Measurements from ENCODE around the gene MRGPRG. TPM values are rescaled to one million over a fixed set of nuclear protein-coding genes. Genes with fewer than 3 reads are reported as not detected.

MRGPRG gene
- polyA plus RNA-seq, 1 donor from 2014 or later: not detected

GRCh38 chr11:3181725-3182461, 36.7 kb downstream of the MRGPRG start:
- Histone ChIP-seq H3K9ac (ENCODE audit: low read length) (no peak overlapping the region), H3K4me2 (ENCODE audit: low read length) (no peak overlapping the region), H3K79me2 (replicated peaks; ENCODE audit: insufficient read depth, low read length) (no peaks in the 10 kb centered on the region), H3K9me3 (ENCODE audit: low read length) (no peaks in the 10 kb centered on the region), H3K9me2 (ENCODE audit: insufficient read depth, low read length) (no peaks in the 10 kb centered on the region), H3F3A (ENCODE audit: insufficient read depth, low read length, poor library complexity, severe bottlenecking) (no peaks in the 10 kb centered on the region), H4K20me1 (ENCODE audit: insufficient read depth) (no peaks in the 10 kb centered on the region), H3K27ac (ENCODE audit: low read length) (no peak overlapping the region), H3K36me3 (ENCODE audit: insufficient read depth, low read length) (no peaks in the 10 kb centered on the region), H3K27me3 (ENCODE audit: insufficient read depth, low read depth, low read length) (no peaks in the 10 kb centered on the region), H2AFZ (ENCODE audit: low read depth, low read length) (no peak overlapping the region), H3K4me3 (ENCODE audit: low read length) (no peak overlapping the region)
- no peak for TF ChIP-seq EP300 (conservative IDR thresholded peaks at IDR 0.05; ENCODE audit: poor library complexity, severe bottlenecking)
- TF ChIP-seq SMC3 (conservative IDR thresholded peaks at IDR 0.05; ENCODE audit: poor library complexity): no peak
- no peak for TF ChIP-seq CTCF (IDR thresholded peaks at IDR 0.05; ENCODE audit: poor library complexity, severe bottlenecking)
- TF ChIP-seq POLR2AphosphoS5 (IDR thresholded peaks at IDR 0.05): no peak
- no peak for TF ChIP-seq REST (IDR thresholded peaks at IDR 0.05; ENCODE audit: borderline replicate concordance)
- no peak for TF ChIP-seq TAF1 (IDR thresholded peaks at IDR 0.05; ENCODE audit: low read depth)
- TF ChIP-seq MXI1 (conservative IDR thresholded peaks at IDR 0.05; ENCODE audit: poor library complexity, severe bottlenecking): no peak
- no peak for TF ChIP-seq RAD21 (conservative IDR thresholded peaks at IDR 0.05)
- TF ChIP-seq EZH2 (IDR thresholded peaks at IDR 0.05; ENCODE audit: borderline replicate concordance, insufficient read depth, low read length, poor library complexity, severe bottlenecking): no peak

- Histone ChIP-seq H2AFZ (ENCODE audit: low read depth, low read length) (no peak overlapping the region), H3F3A (ENCODE audit: insufficient read depth, low read length, poor library complexity, severe bottlenecking) (no peaks in the 10 kb centered on the region), H3K27ac (ENCODE audit: low read length) (no peak overlapping the region), H4K20me1 (ENCODE audit: insufficient read depth) (no peaks in the 10 kb centered on the region), H3K79me2 (replicated peaks; ENCODE audit: insufficient read depth, low read length) (no peaks in the 10 kb centered on the region), H3K9ac (ENCODE audit: low read length) (no peak overlapping the region), H3K9me3 (ENCODE audit: low read length) (no peaks in the 10 kb centered on the region), H3K4me2 (ENCODE audit: low read length) (no peak overlapping the region), H3K36me3 (ENCODE audit: insufficient read depth, low read length) (no peaks in the 10 kb centered on the region), H3K9me2 (ENCODE audit: insufficient read depth, low read length) (no peaks in the 10 kb centered on the region), H3K27me3 (ENCODE audit: insufficient read depth, low read depth, low read length) (no peaks in the 10 kb centered on the region), H3K4me3 (ENCODE audit: low read length) (no peak overlapping the region)
- TF ChIP-seq EP300 (conservative IDR thresholded peaks at IDR 0.05; ENCODE audit: poor library complexity, severe bottlenecking): no peak
- TF ChIP-seq SMC3 (conservative IDR thresholded peaks at IDR 0.05; ENCODE audit: poor library complexity): no peak
- no peak for TF ChIP-seq RAD21 (conservative IDR thresholded peaks at IDR 0.05)
Observed at GRCh38 chr11:3180869-3181268, 37.7 kb downstream of the MRGPRG start.

Measured in neural cell (in vitro differentiated cells).